ENCODE results near the gene NFE2L1. TPM values are rescaled to one million over a fixed set of nuclear protein-coding genes. Genes with fewer than 3 reads are reported as not detected.
"Not testable (repeated sequence)": the region's sequence is repeated elsewhere in the genome, so short reads cannot be mapped to it uniquely, and the experiment has no call there.

NFE2L1 gene
- total RNA-seq, 1 experiment from 2014 or later, result 161 TPM

DNA sequence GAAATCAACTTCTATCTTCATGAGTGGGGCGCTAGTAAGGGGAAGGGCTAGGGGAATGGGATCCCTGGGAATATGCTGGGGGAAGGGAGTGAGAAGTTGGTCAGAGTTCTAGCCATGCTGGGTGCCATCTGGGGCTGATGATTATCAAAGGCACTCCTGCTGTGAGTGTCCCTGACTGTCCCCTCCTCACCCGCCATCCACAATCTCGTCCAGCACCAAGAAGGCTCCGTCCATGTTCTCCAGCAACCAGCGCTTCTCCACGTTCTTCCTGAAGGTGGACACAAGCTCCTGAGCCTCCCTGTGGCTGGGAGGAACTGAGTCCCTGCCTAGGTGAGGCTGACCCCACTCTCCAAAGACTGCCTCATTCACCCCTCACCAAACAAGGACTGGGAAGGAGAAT, 16.2 kb upstream of the NFE2L1 start:
- H2BK120ac ChIP-seq (ENCODE audit: low read depth, low read length, poor library complexity, severe bottlenecking), result no peak overlapping the region
- H2BK20ac ChIP-seq (ENCODE audit: low read depth, low read length, poor library complexity, severe bottlenecking), result no peak overlapping the region
- no peaks in the 10 kb centered on the region for H3K79me2 ChIP-seq (ENCODE audit: insufficient read depth, low read length)
- H2AK5ac ChIP-seq (ENCODE audit: insufficient read length, low read length), result no peak overlapping the region
- no peaks in the 10 kb centered on the region for H3K9me3 ChIP-seq (ENCODE audit: control insufficient read depth, low read depth, low read length)
- H3K18ac ChIP-seq (ENCODE audit: insufficient read length, low read depth, low read length), result no peak overlapping the region
- H3K79me1 ChIP-seq (ENCODE audit: insufficient read depth, low read depth, low read length, poor library complexity, severe bottlenecking), result no peaks in the 10 kb centered on the region
- WGBS (ENCODE audit: extremely low coverage, insufficient read length, low lambda C conversion rate), result no CpG with 5 or more reads among the region's 6 CpGs
- no peaks in the 10 kb centered on the region for H4K20me1 ChIP-seq (ENCODE audit: control insufficient read depth, insufficient read depth, insufficient read length)
- Mint-ChIP-seq H3K9me3 (no peaks in the 10 kb centered on the region), H3K4me1 (peaks cover 0 to 5% of the 10 kb centered on the region in 2 experiments; a peak in 2 of 4 replicates), H3K4me3 (no peak overlapping the region), H3K36me3 (ENCODE audit: insufficient read depth in 1 of 3, low read depth in 3 of 3) (no peaks in the 10 kb centered on the region), H3K27ac (no peak overlapping the region), H3K27me3 (ENCODE audit: low read depth) (peaks cover 53% of the 10 kb centered on the region)
- no peak for DNase-seq
- no peak overlapping the region for H3K14ac ChIP-seq (ENCODE audit: insufficient read depth, low read length)
- no peak overlapping the region for H4K8ac ChIP-seq (replicated peaks; ENCODE audit: insufficient read length, low read depth, low read length)
- no peak overlapping the region for H3K27ac ChIP-seq (ENCODE audit: insufficient read length, low read depth, low read length)
- no peak overlapping the region for H3K9ac ChIP-seq (ENCODE audit: extremely low read depth, insufficient read length, low read length)
- H3K27me3 ChIP-seq (ENCODE audit: insufficient read depth, low read length), result no peaks in the 10 kb centered on the region; the same call in 1 of the 2 replicates
- H3K23me2 ChIP-seq (ENCODE audit: insufficient read length, low read depth, low read length, poor library complexity, severe bottlenecking), result peaks cover under 1% of the 10 kb centered on the region
- H3K4me1 ChIP-seq (ENCODE audit: insufficient read depth, low read length), result no peaks in the 10 kb centered on the region
- H2BK5ac ChIP-seq (ENCODE audit: insufficient read length, low read length), result no peak overlapping the region
- H3T11ph ChIP-seq (ENCODE audit: low read length), result no peak overlapping the region
- H3K23ac ChIP-seq (ENCODE audit: insufficient read length, low read depth, low read length), result no peak overlapping the region
- H3K56ac ChIP-seq (ENCODE audit: insufficient read length, low read depth, low read length), result no peak overlapping the region
- no peak overlapping the region for H2BK15ac ChIP-seq (ENCODE audit: low read depth, low read length)
- H2AFZ ChIP-seq (ENCODE audit: low read length), result no peak overlapping the region
- H3K4ac ChIP-seq (ENCODE audit: low read depth, low read length), result no peak overlapping the region
- no peak overlapping the region for H4K91ac ChIP-seq (ENCODE audit: insufficient read length, low read depth, low read length)
- no peak overlapping the region for H2BK12ac ChIP-seq (ENCODE audit: insufficient read length, low read depth, low read length)
- TF ChIP-seq, protein P1, sequence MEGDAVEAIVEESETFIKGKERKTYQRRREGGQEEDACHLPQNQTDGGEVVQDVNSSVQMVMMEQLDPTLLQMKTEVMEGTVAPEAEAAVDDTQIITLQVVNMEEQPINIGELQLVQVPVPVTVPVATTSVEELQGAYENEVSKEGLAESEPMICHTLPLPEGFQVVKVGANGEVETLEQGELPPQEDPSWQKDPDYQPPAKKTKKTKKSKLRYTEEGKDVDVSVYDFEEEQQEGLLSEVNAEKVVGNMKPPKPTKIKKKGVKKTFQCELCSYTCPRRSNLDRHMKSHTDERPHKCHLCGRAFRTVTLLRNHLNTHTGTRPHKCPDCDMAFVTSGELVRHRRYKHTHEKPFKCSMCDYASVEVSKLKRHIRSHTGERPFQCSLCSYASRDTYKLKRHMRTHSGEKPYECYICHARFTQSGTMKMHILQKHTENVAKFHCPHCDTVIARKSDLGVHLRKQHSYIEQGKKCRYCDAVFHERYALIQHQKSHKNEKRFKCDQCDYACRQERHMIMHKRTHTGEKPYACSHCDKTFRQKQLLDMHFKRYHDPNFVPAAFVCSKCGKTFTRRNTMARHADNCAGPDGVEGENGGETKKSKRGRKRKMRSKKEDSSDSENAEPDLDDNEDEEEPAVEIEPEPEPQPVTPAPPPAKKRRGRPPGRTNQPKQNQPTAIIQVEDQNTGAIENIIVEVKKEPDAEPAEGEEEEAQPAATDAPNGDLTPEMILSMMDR (conservative IDR thresholded peaks at IDR 0.05), result no peak
- H3K4me2 ChIP-seq (ENCODE audit: insufficient read depth, insufficient read length, low read length), result no peak overlapping the region
- H4K5ac ChIP-seq (ENCODE audit: insufficient read length, low read depth, low read length), result no peak overlapping the region

DNA sequence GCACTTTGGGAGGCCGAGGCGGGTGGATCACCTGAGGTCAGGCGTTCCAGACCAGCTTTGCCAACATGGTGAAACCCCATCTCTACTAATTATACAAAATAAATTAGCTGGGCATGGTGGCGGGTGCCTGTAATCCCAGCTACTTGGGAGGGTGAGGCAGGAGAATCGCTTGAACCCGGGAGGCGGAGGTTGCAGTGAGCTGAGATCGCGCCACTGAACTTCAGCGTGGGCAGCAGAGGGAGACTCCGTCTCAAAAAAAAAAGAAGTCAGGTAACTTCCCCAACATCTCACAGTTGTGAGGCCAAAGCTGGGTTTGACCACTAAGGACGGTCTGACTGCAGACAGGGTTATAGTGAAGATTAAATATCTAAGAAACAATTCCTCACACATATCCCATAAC, 13.4 kb upstream of the NFE2L1 start:
- not testable (repeated sequence) for H4K91ac ChIP-seq (ENCODE audit: insufficient read length, low read depth, low read length); H4K20me1 ChIP-seq (ENCODE audit: control insufficient read depth, insufficient read depth, insufficient read length); H2BK20ac ChIP-seq (ENCODE audit: low read depth, low read length, poor library complexity, severe bottlenecking); H3K4me3 Mint-ChIP-seq; H4K5ac ChIP-seq (ENCODE audit: insufficient read length, low read depth, low read length); H2BK15ac ChIP-seq (ENCODE audit: low read depth, low read length); H3K14ac ChIP-seq (ENCODE audit: insufficient read depth, low read length); H3K79me2 ChIP-seq (ENCODE audit: insufficient read depth, low read length); H3K9ac ChIP-seq (ENCODE audit: extremely low read depth, insufficient read length, low read length); H3K36me3 Mint-ChIP-seq (ENCODE audit: insufficient read depth in 1 of 3, low read depth in 3 of 3); H3K27ac Mint-ChIP-seq; H2BK12ac ChIP-seq (ENCODE audit: insufficient read length, low read depth, low read length); H4K8ac ChIP-seq (replicated peaks; ENCODE audit: insufficient read length, low read depth, low read length); H3K23ac ChIP-seq (ENCODE audit: insufficient read length, low read depth, low read length); H3K4ac ChIP-seq (ENCODE audit: low read depth, low read length); H2BK5ac ChIP-seq (ENCODE audit: insufficient read length, low read length); H2AFZ ChIP-seq (ENCODE audit: low read length); H3K27me3 ChIP-seq (ENCODE audit: insufficient read depth, low read length); H3K18ac ChIP-seq (ENCODE audit: insufficient read length, low read depth, low read length); H3K23me2 ChIP-seq (ENCODE audit: insufficient read length, low read depth, low read length, poor library complexity, severe bottlenecking); H3K4me1 Mint-ChIP-seq; H3K9me3 ChIP-seq (ENCODE audit: control insufficient read depth, low read depth, low read length); H3K4me1 ChIP-seq (ENCODE audit: insufficient read depth, low read length); H3K27ac ChIP-seq (ENCODE audit: insufficient read length, low read depth, low read length); H3K56ac ChIP-seq (ENCODE audit: insufficient read length, low read depth, low read length); H2BK120ac ChIP-seq (ENCODE audit: low read depth, low read length, poor library complexity, severe bottlenecking); H3K9me3 Mint-ChIP-seq; H3T11ph ChIP-seq (ENCODE audit: low read length); H2AK5ac ChIP-seq (ENCODE audit: insufficient read length, low read length); DNase-seq; H3K4me2 ChIP-seq (ENCODE audit: insufficient read depth, insufficient read length, low read length); H3K79me1 ChIP-seq (ENCODE audit: insufficient read depth, low read depth, low read length, poor library complexity, severe bottlenecking)
- no CpG with 5 or more reads among the region's 12 CpGs for WGBS (ENCODE audit: extremely low coverage, insufficient read length, low lambda C conversion rate)
- peaks cover 69% of the 10 kb centered on the region for H3K27me3 Mint-ChIP-seq (ENCODE audit: low read depth)

Measured in H9 (cell line).